Gastrocnemius medialis (tissue), 4 donors: ENCODE data around the gene WNT3. TPM values are rescaled to one million over a fixed set of nuclear protein-coding genes. Genes with fewer than 3 reads are reported as not detected.
"Not testable (repeated sequence)": the region's sequence is repeated elsewhere in the genome, so short reads cannot be mapped to it uniquely, and the experiment has no call there.

Experiments
- ATAC-seq, 2 donors: fragments of 150-250 bp; one replicate each; pipeline ENCODE4 v1.9.1; 2016
- DNase-seq, 2 donors: peaks; one replicate each; pipeline ENCODE4 v3.0.0-alpha.2; 2019
- H3K27ac ChIP-seq, 4 donors: fragments of 200-600 bp; sonication (generic); 1 replicate in 1 of 4; 2 replicates in 3 of 4; pipeline ENCODE4 v1.5.1; 2016 to 2018; ENCODE audit warnings: mild to moderate bottlenecking in 2 of 4, moderate library complexity in 1 of 4
- H3K27me3 ChIP-seq, 3 donors: fragments of 200-600 bp; sonication (generic) in 2 of 3; 1 replicate in 1 of 3; 2 replicates in 2 of 3; pipeline versions ENCODE4 v1.5.1 to v1.6.0; 2016 to 2019; ENCODE audit warnings: mild to moderate bottlenecking in 1 of 3, moderate library complexity in 1 of 3
- H3K36me3 ChIP-seq, 2 donors: fragments of 200-600 bp; sonication (generic) in 1 of 2; one replicate each; pipeline ENCODE4 v1.5.1; 2017 to 2018
- H3K4me1 ChIP-seq, 2 donors: fragments of 200-600 bp; sonication (generic) in 1 of 2; one replicate each; pipeline ENCODE4 v1.5.1; 2016 to 2017; ENCODE audit warnings: mild to moderate bottlenecking in 2 of 2
- H3K4me3 ChIP-seq, 4 donors: fragments of 200-600 bp; sonication (generic) in 3 of 4; 1 replicate in 1 of 4; 2 replicates in 3 of 4; pipeline ENCODE4 v1.5.1; 2016 to 2019; ENCODE audit warnings: mild to moderate bottlenecking in 2 of 4
- H3K9me3 ChIP-seq, 3 donors: fragments of 200-600 bp; sonication (generic) in 2 of 3; 1 replicate in 1 of 3; 2 replicates in 2 of 3; pipeline ENCODE4 v1.5.1; 2016 to 2019
- POLR2A ChIP-seq, 2 donors: fragments of 450-650 bp; IDR thresholded peaks; one replicate each; pipeline ENCODE4 v1.6.1; 2017; ENCODE audit warnings: antibody characterized with exemption in 2 of 2, mild to moderate bottlenecking in 2 of 2, moderate library complexity in 2 of 2
- in situ Hi-C, 4 donors: fragments of 200-750 bp; cut with MboI; loops; one replicate each; pipeline versions ENCODE4 v1.15.0 to v1.8.0; 2017; ENCODE audit warnings: low sequenced_read_pairs in 4 of 4
- intact Hi-C: fragments of 100-400 bp; cut with DNase I; formaldehyde crosslinking; loops from one replicate; pipeline ENCODE4 v1.15.1; 2023; ENCODE audit warnings: low total_unique reads
- total RNA-seq, 4 donors: library from RNA; depleted of rRNA; stranded (reverse); fragments of >200 nt; gene quantifications; one replicate each; pipeline versions ENCODE4 v1.1.0 to v1.2.3, GENCODE V29; 2016
- TF ChIP-seq, protein P1 (sequence below), 5 experiments: fragments of 450-650 bp in 3 of 5; fragments of 200-600 bp in 2 of 5; sonication (generic) in 2 of 5; IDR thresholded peaks in 4 of 5; conservative IDR thresholded peaks in 1 of 5; 1 replicate in 4 of 5; 2 replicates in 1 of 5; pipeline ENCODE4 v1.5.1; 2016 to 2019; ENCODE audit warnings: antibody characterized with exemption in 5 of 5, mild to moderate bottlenecking in 3 of 5, moderate library complexity in 3 of 5

Gene WNT3
- total RNA-seq, 4 donors from 2014 or later: 0.19 TPM; not detected in 3

DNA sequence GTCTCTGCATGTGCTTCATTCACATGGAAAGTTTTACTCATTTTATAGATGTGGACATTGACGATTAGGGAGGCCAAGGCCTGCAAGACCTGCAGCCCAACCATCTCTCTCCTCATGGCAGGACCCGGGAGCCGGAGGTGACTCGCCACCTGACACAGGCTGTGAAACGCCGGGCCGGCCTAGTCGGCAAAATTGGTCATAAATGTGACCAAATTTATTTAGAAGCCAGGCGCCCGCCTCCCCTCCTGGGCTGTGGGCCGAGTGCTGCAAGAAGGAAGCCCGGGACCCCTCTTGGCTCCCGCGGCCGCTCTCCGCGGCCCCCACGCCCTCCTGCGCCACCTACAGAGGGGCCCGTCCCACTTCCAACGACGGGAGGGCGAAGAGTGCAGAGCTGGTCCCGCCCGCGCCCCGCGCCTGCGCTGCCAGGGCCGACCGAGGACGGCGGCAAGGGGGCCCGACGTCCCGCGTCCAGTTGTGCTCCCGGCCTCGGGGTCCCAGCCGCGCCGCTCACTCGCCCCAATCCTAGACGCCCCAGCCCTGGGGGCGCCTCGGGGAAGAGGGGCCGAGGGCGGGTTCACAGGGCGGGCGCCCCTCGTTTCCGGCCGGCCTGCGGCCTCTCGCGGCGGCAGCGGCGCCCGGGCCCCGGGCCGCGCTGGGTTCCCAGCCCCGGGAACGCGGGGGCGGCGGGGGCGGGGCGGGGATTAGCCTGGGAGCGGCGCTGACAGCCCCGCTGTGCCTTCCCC is 47.5 kb downstream of the WNT3 start:
- peaks cover 5 to 8% of the 10 kb centered on the region in 2 donors for H3K4me1 ChIP-seq
- ATAC-seq: peak; percentile 21 to 31
- H3K4me3 ChIP-seq: peak overlapping the region; percentile 26 to 48 (median 44)
- no peak for TF ChIP-seq POLR2A (IDR thresholded peaks at IDR 0.05)
- TF ChIP-seq, protein P1, sequence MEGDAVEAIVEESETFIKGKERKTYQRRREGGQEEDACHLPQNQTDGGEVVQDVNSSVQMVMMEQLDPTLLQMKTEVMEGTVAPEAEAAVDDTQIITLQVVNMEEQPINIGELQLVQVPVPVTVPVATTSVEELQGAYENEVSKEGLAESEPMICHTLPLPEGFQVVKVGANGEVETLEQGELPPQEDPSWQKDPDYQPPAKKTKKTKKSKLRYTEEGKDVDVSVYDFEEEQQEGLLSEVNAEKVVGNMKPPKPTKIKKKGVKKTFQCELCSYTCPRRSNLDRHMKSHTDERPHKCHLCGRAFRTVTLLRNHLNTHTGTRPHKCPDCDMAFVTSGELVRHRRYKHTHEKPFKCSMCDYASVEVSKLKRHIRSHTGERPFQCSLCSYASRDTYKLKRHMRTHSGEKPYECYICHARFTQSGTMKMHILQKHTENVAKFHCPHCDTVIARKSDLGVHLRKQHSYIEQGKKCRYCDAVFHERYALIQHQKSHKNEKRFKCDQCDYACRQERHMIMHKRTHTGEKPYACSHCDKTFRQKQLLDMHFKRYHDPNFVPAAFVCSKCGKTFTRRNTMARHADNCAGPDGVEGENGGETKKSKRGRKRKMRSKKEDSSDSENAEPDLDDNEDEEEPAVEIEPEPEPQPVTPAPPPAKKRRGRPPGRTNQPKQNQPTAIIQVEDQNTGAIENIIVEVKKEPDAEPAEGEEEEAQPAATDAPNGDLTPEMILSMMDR (IDR thresholded peaks at IDR 0.05 in 4 of 5, conservative IDR thresholded peaks at IDR 0.05 in 1 of 5): no peak
- peaks cover 23 to 34% (median 25%) of the 10 kb centered on the region in 3 donors for H3K27me3 ChIP-seq
- intact Hi-C loops: no loop called here
- no peaks in the 10 kb centered on the region for H3K36me3 ChIP-seq
- DNase-seq: no peak
- no peaks in the 10 kb centered on the region for H3K9me3 ChIP-seq
- in situ Hi-C loops: no loop called here
- no peak overlapping the region for H3K27ac ChIP-seq

DNA sequence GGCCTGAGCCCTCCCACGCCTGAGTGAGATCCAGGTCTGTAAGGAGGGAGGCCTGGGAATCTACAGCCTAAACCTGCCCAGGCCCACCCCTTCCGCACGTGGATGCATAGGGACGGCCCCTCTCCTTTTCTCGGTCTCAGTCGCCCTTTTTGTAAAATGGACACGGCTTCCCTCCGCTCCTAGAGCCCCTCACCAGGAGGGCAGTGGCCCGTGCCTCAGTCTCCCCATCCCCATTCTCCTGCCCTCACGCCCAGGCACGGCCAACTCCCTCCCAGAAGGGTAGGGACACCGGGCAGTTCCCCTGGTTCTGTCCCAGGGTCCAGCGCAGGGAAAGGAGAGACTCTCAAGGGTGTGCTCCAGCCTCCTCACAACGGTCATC is 48.1 kb downstream of the WNT3 start:
- Histone ChIP-seq H3K4me1 (peaks cover 5 to 8% of the 10 kb centered on the region in 2 donors), H3K27me3 (peaks cover 23 to 34% (median 24%) of the 10 kb centered on the region in 3 donors), H3K27ac (no peak overlapping the region), H3K36me3 (no peaks in the 10 kb centered on the region), H3K4me3 (no peak overlapping the region), H3K9me3 (no peaks in the 10 kb centered on the region)
- in situ Hi-C loops (no loop called here), intact Hi-C loops (no loop called here)
- no peak for DNase-seq
- no peak for ATAC-seq
- TF ChIP-seq, protein P1 (IDR thresholded peaks at IDR 0.05 in 4 of 5, conservative IDR thresholded peaks at IDR 0.05 in 1 of 5): no peak
- no peak for TF ChIP-seq POLR2A (IDR thresholded peaks at IDR 0.05)

DNA sequence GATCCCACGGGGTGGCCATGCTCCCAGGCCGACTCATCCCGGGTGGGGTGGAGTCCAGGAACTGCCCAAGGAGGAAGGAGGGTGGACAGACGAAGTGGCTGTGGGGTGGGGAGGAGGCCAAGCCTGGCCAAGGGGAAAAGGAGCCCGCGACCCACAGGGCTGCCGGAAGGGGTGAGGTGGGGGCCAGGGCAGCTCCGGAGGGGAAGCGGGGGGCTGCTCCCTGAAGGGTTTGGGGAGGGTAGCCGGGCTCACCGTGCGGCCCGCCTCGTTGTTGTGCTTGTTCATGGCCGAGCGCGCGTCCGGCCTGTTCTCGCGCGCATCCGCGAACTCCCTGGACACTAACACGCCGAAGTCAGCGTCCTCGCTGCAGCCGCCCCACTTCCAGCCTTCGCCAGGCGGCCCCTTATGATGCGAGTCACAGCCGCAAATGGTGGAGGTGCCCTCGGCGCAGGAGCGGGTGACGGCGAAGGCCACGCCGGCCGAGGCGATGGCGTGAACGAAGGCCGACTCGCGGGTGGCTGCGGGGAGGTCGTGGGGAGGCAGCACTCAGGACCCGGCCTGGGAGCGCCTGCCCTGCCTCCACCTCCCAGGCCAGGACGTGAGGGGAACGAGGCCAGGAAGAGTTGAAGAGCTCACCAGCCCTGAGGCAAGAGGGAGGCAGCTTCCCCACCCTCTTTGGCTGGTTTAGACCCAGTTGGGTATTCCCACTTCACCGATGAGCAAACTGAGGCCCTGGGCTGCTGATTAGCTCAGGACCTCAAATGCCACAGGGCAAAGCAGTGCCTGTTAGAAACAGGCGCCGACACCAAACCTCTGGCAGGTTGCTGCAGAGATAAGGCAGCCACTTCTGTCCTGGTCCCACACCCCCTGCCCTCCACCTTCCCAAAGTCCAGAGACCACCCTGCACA is 48.7 kb downstream of the WNT3 start:
- H3K27ac ChIP-seq: no peak overlapping the region
- peaks cover 23 to 34% (median 24%) of the 10 kb centered on the region in 3 donors for H3K27me3 ChIP-seq
- intact Hi-C loops: no loop called here
- H3K4me1 ChIP-seq: peaks cover 5 to 8% of the 10 kb centered on the region in 2 donors
- no peak for ATAC-seq
- H3K9me3 ChIP-seq: no peaks in the 10 kb centered on the region
- DNase-seq: no peak
- H3K36me3 ChIP-seq: no peaks in the 10 kb centered on the region
- no peak for TF ChIP-seq POLR2A (IDR thresholded peaks at IDR 0.05)
- TF ChIP-seq, protein P1 (IDR thresholded peaks at IDR 0.05 in 4 of 5, conservative IDR thresholded peaks at IDR 0.05 in 1 of 5): no peak
- in situ Hi-C loops: no loop called here
- peak overlapping the region; percentile 30 to 46 (median 33) for H3K4me3 ChIP-seq

DNA sequence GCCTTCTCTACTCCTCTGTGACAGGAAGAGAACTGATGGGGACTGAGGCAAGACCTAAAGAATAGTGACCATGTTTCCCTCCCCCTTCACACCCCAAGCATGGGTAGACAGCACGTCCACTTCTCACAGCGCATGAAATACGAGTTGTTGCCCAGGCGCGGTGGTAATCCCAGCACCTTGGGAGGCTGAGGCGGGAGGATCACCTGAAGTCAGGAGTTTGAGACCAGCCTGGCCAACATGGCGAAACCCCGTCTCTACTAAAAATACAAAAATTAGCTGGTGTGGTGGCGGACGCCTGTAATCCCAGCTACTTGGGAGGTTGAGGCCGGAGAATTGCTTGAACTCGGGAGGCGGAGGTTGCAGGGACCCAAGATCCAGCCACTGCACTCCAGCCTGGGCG is 49.6 kb downstream of the WNT3 start:
- H3K9me3 ChIP-seq, ATAC-seq, H3K27ac ChIP-seq, H3K4me3 ChIP-seq, DNase-seq, in situ Hi-C loops, H3K4me1 ChIP-seq, H3K36me3 ChIP-seq, intact Hi-C loops: not testable (repeated sequence)
- H3K27me3 ChIP-seq: peaks cover 23 to 34% (median 24%) of the 10 kb centered on the region in 3 donors

DNA sequence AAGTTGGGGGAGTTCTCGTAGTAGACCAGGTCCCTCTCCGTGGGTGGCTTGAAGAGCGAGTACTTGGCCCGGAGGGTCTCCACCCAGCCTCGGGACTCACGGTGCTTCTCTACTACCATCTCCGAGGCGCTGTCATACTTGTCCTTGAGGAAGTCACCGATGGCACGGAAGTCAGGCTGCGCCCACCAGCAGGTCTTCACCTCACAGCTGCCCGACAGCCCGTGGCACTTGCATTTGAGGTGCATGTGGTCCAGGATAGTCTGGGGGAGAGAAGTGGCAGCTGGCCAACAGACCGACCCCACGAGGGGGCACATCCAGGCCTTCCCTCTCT is 50.0 kb downstream of the WNT3 start:
- no peak overlapping the region for H3K4me3 ChIP-seq
- H3K4me1 ChIP-seq: peaks cover 5 to 8% of the 10 kb centered on the region in 2 donors
- DNase-seq (no peak), ATAC-seq (no peak)
- in situ Hi-C loops (no loop called here), intact Hi-C loops (no loop called here)
- no peak overlapping the region for H3K27ac ChIP-seq
- no peaks in the 10 kb centered on the region for H3K9me3 ChIP-seq
- H3K27me3 ChIP-seq: peaks cover 23 to 33% (median 24%) of the 10 kb centered on the region in 3 donors
- no peaks in the 10 kb centered on the region for H3K36me3 ChIP-seq
- TF ChIP-seq, protein P1 (IDR thresholded peaks at IDR 0.05 in 4 of 5, conservative IDR thresholded peaks at IDR 0.05 in 1 of 5): no peak
- no peak for TF ChIP-seq POLR2A (IDR thresholded peaks at IDR 0.05)
